GM18520 (cell line): Measurements from ENCODE around the gene PCK1.
"Not testable (repeated sequence)": the region's sequence is repeated elsewhere in the genome, so short reads cannot be mapped to it uniquely, and the experiment has no call there.

Source experiments
- ATAC-seq: cut with Tn5 transposase; IDR thresholded peaks from one replicate; pipeline ENCODE4 v1.9.1; 2021; ENCODE audit not compliant: unreplicated experiment

PCK1 gene

GRCh38 chr20:57560554-57561355, at the start of gene PCK1:
Gene PCK1 (plus strand): TSS chr20:57561110. CDS start chr20:57561412, 302 bp downstream.
- no peak for ATAC-seq

- not testable (repeated sequence) for ATAC-seq
These were observed 49.2 kb upstream of the PCK1 start for GRCh38 chr20:57511709-57512108.

GRCh38 chr20:57512432-57512831, 48.5 kb upstream of the PCK1 start:
- ATAC-seq: no peak

- no peak for ATAC-seq
These were observed 47.7 kb upstream of the PCK1 start for GRCh38 chr20:57513199-57513598.

GRCh38 chr20:57514273-57514751, 46.6 kb upstream of the PCK1 start:
- no peak for ATAC-seq

- ATAC-seq: no peak
These were observed 43.0 kb upstream of the PCK1 start for GRCh38 chr20:57517904-57518303.

- ATAC-seq: no peak
These were observed 38.4 kb upstream of the PCK1 start for GRCh38 chr20:57522380-57523140.

GRCh38 chr20:57523782-57524181, 37.1 kb upstream of the PCK1 start:
- no peak for ATAC-seq

- no peak for ATAC-seq
These were observed 36.3 kb upstream of the PCK1 start, which contains the start of gene CTCFL for GRCh38 chr20:57524511-57525176. Gene CTCFL (minus strand): TSS chr20:57525140. CDS start chr20:57524205, 935 bp downstream.

GRCh38 chr20:57525328-57526086, 35.4 kb upstream of the PCK1 start:
- no peak for ATAC-seq

GRCh38 chr20:57526087-57526884, 34.6 kb upstream of the PCK1 start:
- no peak for ATAC-seq

- ATAC-seq: no peak
These were observed 33.9 kb upstream of the PCK1 start for GRCh38 chr20:57526885-57527460.

GRCh38 chr20:57527728-57528127, 33.2 kb upstream of the PCK1 start:
- no peak for ATAC-seq

GRCh38 chr20:57528148-57528547, 32.8 kb upstream of the PCK1 start:
- ATAC-seq: no peak

- no peak for ATAC-seq
These were observed 31.7 kb upstream of the PCK1 start for GRCh38 chr20:57529160-57529585.

- no peak for ATAC-seq
These were observed 31.1 kb upstream of the PCK1 start for GRCh38 chr20:57529810-57530209.

GRCh38 chr20:57530327-57530981, 30.5 kb upstream of the PCK1 start:
- ATAC-seq: no peak

- ATAC-seq: no peak
These were observed 28.8 kb upstream of the PCK1 start for GRCh38 chr20:57532104-57532503.

GRCh38 chr20:57535297-57535696, 25.6 kb upstream of the PCK1 start:
- no peak for ATAC-seq
